H9 (cell line): ENCODE data around the gene ZFP36L1. TPM values are rescaled to one million over a fixed set of nuclear protein-coding genes. Genes with fewer than 3 reads are reported as not detected.

Experiments used
- DNase-seq: peaks from one replicate; pipeline ENCODE4 v3.0.0-alpha.2; 2017
- H2AFZ ChIP-seq: one replicate; pipeline ENCODE4 v1.6.1; 2013; ENCODE audit warnings: mild to moderate bottlenecking, low read length, control low read depth, moderate library complexity
- H2AK5ac ChIP-seq: 2 replicates; pipeline ENCODE4 v1.6.1; 2013; ENCODE audit warnings: low read length, control low read depth, mixed read lengths; ENCODE audit not compliant: insufficient read length
- H2BK120ac ChIP-seq: one replicate; pipeline ENCODE4 v1.6.1; 2013; ENCODE audit warnings: low read depth, mild to moderate bottlenecking, low read length, control low read depth, inconsistent platforms; ENCODE audit not compliant: poor library complexity, severe bottlenecking
- H2BK12ac ChIP-seq: 2 replicates; pipeline ENCODE4 v1.6.1; 2013; ENCODE audit warnings: low read length, control low read depth, mixed read lengths, low read depth; ENCODE audit not compliant: insufficient read length
- H2BK15ac ChIP-seq: 2 replicates; pipeline ENCODE4 v1.6.1; 2013; ENCODE audit warnings: low read depth, low read length, control low read depth
- H2BK20ac ChIP-seq: one replicate; pipeline ENCODE4 v1.6.1; 2013; ENCODE audit warnings: low read depth, mild to moderate bottlenecking, low read length, control low read depth, inconsistent platforms; ENCODE audit not compliant: poor library complexity, severe bottlenecking
- H2BK5ac ChIP-seq: 2 replicates; pipeline ENCODE4 v1.6.1; 2013; ENCODE audit warnings: low read length, control low read depth, mixed read lengths; ENCODE audit not compliant: insufficient read length
- H3K14ac ChIP-seq: 2 replicates; pipeline ENCODE4 v1.6.1; 2013; ENCODE audit warnings: low read length, control low read depth; ENCODE audit not compliant: insufficient read depth
- H3K18ac ChIP-seq: 2 replicates; pipeline ENCODE4 v1.6.1; 2013; ENCODE audit warnings: low read depth, mild to moderate bottlenecking, mixed read lengths, low read length, control low read depth; ENCODE audit not compliant: insufficient read length
- H3K23ac ChIP-seq: 2 replicates; pipeline ENCODE4 v1.6.1; 2013; ENCODE audit warnings: low read length, control low read depth, mixed read lengths, low read depth; ENCODE audit not compliant: insufficient read length
- H3K23me2 ChIP-seq: 2 replicates; pipeline ENCODE4 v1.6.1; 2013; ENCODE audit warnings: low read depth, mild to moderate bottlenecking, mixed read lengths, low read length, control low read depth; ENCODE audit not compliant: insufficient read length, poor library complexity, severe bottlenecking
- H3K27ac ChIP-seq: 2 replicates; pipeline ENCODE4 v1.5.1; 2013; ENCODE audit warnings: low read length, control low read depth, mixed read lengths, low read depth; ENCODE audit not compliant: insufficient read length
- H3K27me3 ChIP-seq: 2 replicates; pipeline ENCODE4 v1.6.1; 2013; ENCODE audit warnings: low read length, control low read depth, inconsistent platforms; ENCODE audit not compliant: insufficient read depth
- H3K4ac ChIP-seq: 2 replicates; pipeline ENCODE4 v1.6.1; 2013; ENCODE audit warnings: low read depth, mild to moderate bottlenecking, control low read depth, inconsistent platforms, low read length, moderate library complexity
- H3K4me1 ChIP-seq: 2 replicates; pipeline ENCODE4 v1.6.1; 2013; ENCODE audit warnings: low read length, control low read depth, inconsistent platforms; ENCODE audit not compliant: insufficient read depth
- H3K4me2 ChIP-seq: 2 replicates; pipeline ENCODE4 v1.6.1; 2013; ENCODE audit warnings: low read length, control low read depth, mixed read lengths; ENCODE audit not compliant: insufficient read length, insufficient read depth
- H3K56ac ChIP-seq: 2 replicates; pipeline ENCODE4 v1.6.1; 2013; ENCODE audit warnings: low read depth, mild to moderate bottlenecking, mixed read lengths, low read length, control low read depth; ENCODE audit not compliant: insufficient read length
- H3K79me1 ChIP-seq: 2 replicates; pipeline ENCODE4 v1.6.1; 2013; ENCODE audit warnings: low read depth, mild to moderate bottlenecking, moderate library complexity, low read length, control low read depth, inconsistent platforms; ENCODE audit not compliant: insufficient read depth, poor library complexity, severe bottlenecking
- H3K79me2 ChIP-seq: 2 replicates; pipeline ENCODE4 v1.6.1; 2013; ENCODE audit warnings: low read length, control low read depth, inconsistent platforms; ENCODE audit not compliant: insufficient read depth
- H3K9ac ChIP-seq: 2 replicates; pipeline ENCODE4 v1.6.1; 2013; ENCODE audit warnings: low read length, control low read depth, mixed read lengths; ENCODE audit not compliant: insufficient read length; ENCODE audit errors: extremely low read depth
- H3K9me3 ChIP-seq: one replicate; pipeline ENCODE4 v1.6.1; 2013; ENCODE audit warnings: low read depth, low read length, inconsistent platforms; ENCODE audit not compliant: control insufficient read depth
- H3T11ph ChIP-seq: one replicate; pipeline ENCODE4 v1.6.1; 2013; ENCODE audit warnings: mild to moderate bottlenecking, low read length, control low read depth, inconsistent platforms
- H4K20me1 ChIP-seq: one replicate; pipeline ENCODE4 v1.6.1; 2013; ENCODE audit not compliant: control insufficient read depth, insufficient read length, insufficient read depth
- H4K5ac ChIP-seq: 2 replicates; pipeline ENCODE4 v1.6.1; 2013; ENCODE audit warnings: low read depth, mild to moderate bottlenecking, mixed read lengths, low read length, control low read depth; ENCODE audit not compliant: insufficient read length
- H4K8ac ChIP-seq: replicated peaks from 2 replicates; pipeline ENCODE4 v1.6.1; 2013; ENCODE audit warnings: low read length, control low read depth, mixed read lengths, low read depth; ENCODE audit not compliant: insufficient read length
- H4K91ac ChIP-seq: 2 replicates; pipeline ENCODE4 v1.6.1; 2013; ENCODE audit warnings: low read depth, mild to moderate bottlenecking, moderate library complexity, mixed read lengths, low read length, control low read depth; ENCODE audit not compliant: insufficient read length
- H3K27ac Mint-ChIP-seq, 3 experiments: 2 replicates in 2 of 3; 3 replicates in 1 of 3; pipeline ENCODE4 v1.8.0; 2020 to 2021; ENCODE audit warnings: mixed read lengths in 3 of 3, mild to moderate bottlenecking in 1 of 3, moderate library complexity in 1 of 3
- H3K27me3 Mint-ChIP-seq: 2 replicates; pipeline ENCODE4 v1.8.0; 2021; ENCODE audit warnings: low read depth, mild to moderate bottlenecking, moderate library complexity, mixed read lengths
- H3K36me3 Mint-ChIP-seq, 3 experiments: 2 replicates in 2 of 3; 3 replicates in 1 of 3; pipeline ENCODE4 v1.8.0; 2020 to 2021; ENCODE audit warnings: low read depth in 3 of 3, mixed read lengths in 3 of 3; ENCODE audit not compliant: insufficient read depth in 1 of 3
- H3K4me1 Mint-ChIP-seq, 2 experiments: 2 replicates each; pipeline ENCODE4 v1.8.0; 2020; ENCODE audit warnings: mixed read lengths in 2 of 2
- H3K4me3 Mint-ChIP-seq, 2 experiments: 2 replicates in 1 of 2; 3 replicates in 1 of 2; pipeline ENCODE4 v1.8.0; 2020 to 2021; ENCODE audit warnings: mild to moderate bottlenecking in 2 of 2, mixed read lengths in 2 of 2, moderate library complexity in 1 of 2
- H3K9me3 Mint-ChIP-seq, 2 experiments: 2 replicates in 1 of 2; 3 replicates in 1 of 2; pipeline ENCODE4 v1.8.0; 2020; ENCODE audit warnings: mild to moderate bottlenecking in 2 of 2, mixed read lengths in 2 of 2, moderate library complexity in 1 of 2
- CTCF ChIP-seq: fragments of 200-600 bp; sonication (generic); conservative IDR thresholded peaks from 3 replicates; pipeline ENCODE4 v1.8.0; 2021; ENCODE audit warnings: antibody characterized with exemption, mild to moderate bottlenecking
- WGBS: extraction: QIAGEN DNeasy Blood & Tissue Kit; methylation state at CpG from one replicate; pipeline ENCODE4 v1.1.7; 2013; ENCODE audit warnings: missing lambda C conversion rate, low lambda C conversion rate, mixed read lengths; ENCODE audit not compliant: insufficient read length; ENCODE audit errors: extremely low coverage; 5-methylcytosine and 5-hydroxymethylcytosine counted together
- total RNA-seq: library from RNA; stranded (reverse); gene quantifications from 2 replicates; pipeline ENCODE4 v1.2.1, GENCODE V29; 2021

Gene ZFP36L1
- total RNA-seq, 1 experiment from 2014 or later: 109 TPM

- Histone ChIP-seq H2BK15ac (no peak overlapping the region), H3K9ac (no peak overlapping the region), H2BK12ac (no peak overlapping the region), H4K91ac (no peak overlapping the region), H3K56ac (no peak overlapping the region), H3K4me2 (no peak overlapping the region), H3K23me2 (no peaks in the 10 kb centered on the region), H3K14ac (no peak overlapping the region), H3K4me1 (no peaks in the 10 kb centered on the region), H3K4ac (no peak overlapping the region), H3K9me3 (no peaks in the 10 kb centered on the region), H3K27me3 (no peaks in the 10 kb centered on the region), H2BK20ac (no peak overlapping the region), H3K23ac (no peak overlapping the region), H3K18ac (no peak overlapping the region), H4K8ac (no peak overlapping the region), H2BK120ac (no peak overlapping the region), H4K20me1 (no peaks in the 10 kb centered on the region), H2AK5ac (no peak overlapping the region), H3K27ac (no peak overlapping the region), H3T11ph (no peak overlapping the region), H2BK5ac (no peak overlapping the region), H2AFZ (no peak overlapping the region), H4K5ac (no peak overlapping the region), H3K79me2 (no peaks in the 10 kb centered on the region), H3K79me1 (no peaks in the 10 kb centered on the region)
- H3K4me3 Mint-ChIP-seq: no peak overlapping the region
- H3K4me1 Mint-ChIP-seq: peaks cover 0 to 9% of the 10 kb centered on the region in 2 experiments
- peaks cover 9% of the 10 kb centered on the region for H3K27me3 Mint-ChIP-seq
- peaks cover 7 to 12% of the 10 kb centered on the region in 2 experiments; a peak in 4 of 5 replicates for H3K9me3 Mint-ChIP-seq
- no CpG with 5 or more reads among the region's 6 CpGs for WGBS
- no peak for TF ChIP-seq CTCF
- DNase-seq: no peak
- H3K27ac Mint-ChIP-seq: no peak overlapping the region
- H3K36me3 Mint-ChIP-seq: peaks cover 0 to 5% (median 0%) of the 10 kb centered on the region in 3 experiments; a peak in 2 of 7 replicates
Measured at GRCh38 chr14:68741839-68742470, 50.9 kb downstream of the ZFP36L1 start.
